HL-60 (cell line): ENCODE measurements around the gene C22orf23.
A peak's percentile ranks its signal among the peaks of the same experiment; 100 is the strongest.

Experiments
- DNase-seq, 2 experiments: peaks; one replicate each; pipeline ENCODE4 v3.0.0-alpha.2; 2010 to 2020; ENCODE audit warnings: low read depth in 1 of 2, low spot score in 1 of 2
- H3K27ac ChIP-seq: fragments of 250-450 bp; sonication (Bioruptor Pico); replicated peaks from 2 replicates; pipeline ENCODE4 v1.5.1; 2020; ENCODE audit warnings: mild to moderate bottlenecking, moderate library complexity
- H3K27me3 ChIP-seq: fragments of 250-450 bp; sonication (Bioruptor Pico); 2 replicates; pipeline ENCODE4 v1.5.1; 2021; ENCODE audit warnings: mild to moderate bottlenecking, moderate library complexity; ENCODE audit not compliant: insufficient read depth, poor library complexity, severe bottlenecking
- H3K4me3 ChIP-seq: replicated peaks from 2 replicates; pipeline ENCODE4 v1.5.1; 2011; ENCODE audit warnings: mild to moderate bottlenecking, control low read depth, low read length; ENCODE audit not compliant: insufficient read depth
- GABPA ChIP-seq: IDR thresholded peaks from 2 replicates; pipeline ENCODE4 v1.6.1; 2012; ENCODE audit warnings: low read depth
- POLR2AphosphoS5 ChIP-seq: IDR thresholded peaks from 2 replicates; pipeline ENCODE4 v1.6.1; 2012; ENCODE audit warnings: low read depth
- SPI1 ChIP-seq: IDR thresholded peaks from 2 replicates; pipeline ENCODE4 v1.6.1; 2012; ENCODE audit warnings: low read depth, mild to moderate bottlenecking, borderline replicate concordance
- long read RNA-seq: library from polyadenylated mRNA; unstranded; transcript quantifications from one replicate; pipeline ENCODE4 v2.0.0, GENCODE V29; 2020
- TF ChIP-seq, protein P1 (sequence below): IDR thresholded peaks from 2 replicates; pipeline ENCODE4 v1.6.1; 2012; ENCODE audit warnings: low read depth; ENCODE audit not compliant: insufficient replicate concordance
- TF ChIP-seq, protein P2 (sequence below): IDR thresholded peaks from one replicate; pipeline ENCODE4 v1.5.1; 2011; ENCODE audit warnings: low read length, control low read depth, inconsistent platforms; ENCODE audit not compliant: insufficient read depth

The C22orf23 gene
- long read RNA-seq, result 0 reads

- peak; percentile 89 to 95 for DNase-seq
- Histone ChIP-seq H3K27ac (peak within 1 kb of the TSS; percentile 74), H3K4me3 (peak within 1 kb of the TSS; percentile 85), H3K27me3 (no peaks in the 10 kb centered on the region)
- TF ChIP-seq GABPA, result peak; percentile 41; the same call in 1 of the 2 replicates
- TF ChIP-seq, protein P1, sequence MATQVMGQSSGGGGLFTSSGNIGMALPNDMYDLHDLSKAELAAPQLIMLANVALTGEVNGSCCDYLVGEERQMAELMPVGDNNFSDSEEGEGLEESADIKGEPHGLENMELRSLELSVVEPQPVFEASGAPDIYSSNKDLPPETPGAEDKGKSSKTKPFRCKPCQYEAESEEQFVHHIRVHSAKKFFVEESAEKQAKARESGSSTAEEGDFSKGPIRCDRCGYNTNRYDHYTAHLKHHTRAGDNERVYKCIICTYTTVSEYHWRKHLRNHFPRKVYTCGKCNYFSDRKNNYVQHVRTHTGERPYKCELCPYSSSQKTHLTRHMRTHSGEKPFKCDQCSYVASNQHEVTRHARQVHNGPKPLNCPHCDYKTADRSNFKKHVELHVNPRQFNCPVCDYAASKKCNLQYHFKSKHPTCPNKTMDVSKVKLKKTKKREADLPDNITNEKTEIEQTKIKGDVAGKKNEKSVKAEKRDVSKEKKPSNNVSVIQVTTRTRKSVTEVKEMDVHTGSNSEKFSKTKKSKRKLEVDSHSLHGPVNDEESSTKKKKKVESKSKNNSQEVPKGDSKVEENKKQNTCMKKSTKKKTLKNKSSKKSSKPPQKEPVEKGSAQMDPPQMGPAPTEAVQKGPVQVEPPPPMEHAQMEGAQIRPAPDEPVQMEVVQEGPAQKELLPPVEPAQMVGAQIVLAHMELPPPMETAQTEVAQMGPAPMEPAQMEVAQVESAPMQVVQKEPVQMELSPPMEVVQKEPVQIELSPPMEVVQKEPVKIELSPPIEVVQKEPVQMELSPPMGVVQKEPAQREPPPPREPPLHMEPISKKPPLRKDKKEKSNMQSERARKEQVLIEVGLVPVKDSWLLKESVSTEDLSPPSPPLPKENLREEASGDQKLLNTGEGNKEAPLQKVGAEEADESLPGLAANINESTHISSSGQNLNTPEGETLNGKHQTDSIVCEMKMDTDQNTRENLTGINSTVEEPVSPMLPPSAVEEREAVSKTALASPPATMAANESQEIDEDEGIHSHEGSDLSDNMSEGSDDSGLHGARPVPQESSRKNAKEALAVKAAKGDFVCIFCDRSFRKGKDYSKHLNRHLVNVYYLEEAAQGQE, result no peak
- TF ChIP-seq, protein P2, sequence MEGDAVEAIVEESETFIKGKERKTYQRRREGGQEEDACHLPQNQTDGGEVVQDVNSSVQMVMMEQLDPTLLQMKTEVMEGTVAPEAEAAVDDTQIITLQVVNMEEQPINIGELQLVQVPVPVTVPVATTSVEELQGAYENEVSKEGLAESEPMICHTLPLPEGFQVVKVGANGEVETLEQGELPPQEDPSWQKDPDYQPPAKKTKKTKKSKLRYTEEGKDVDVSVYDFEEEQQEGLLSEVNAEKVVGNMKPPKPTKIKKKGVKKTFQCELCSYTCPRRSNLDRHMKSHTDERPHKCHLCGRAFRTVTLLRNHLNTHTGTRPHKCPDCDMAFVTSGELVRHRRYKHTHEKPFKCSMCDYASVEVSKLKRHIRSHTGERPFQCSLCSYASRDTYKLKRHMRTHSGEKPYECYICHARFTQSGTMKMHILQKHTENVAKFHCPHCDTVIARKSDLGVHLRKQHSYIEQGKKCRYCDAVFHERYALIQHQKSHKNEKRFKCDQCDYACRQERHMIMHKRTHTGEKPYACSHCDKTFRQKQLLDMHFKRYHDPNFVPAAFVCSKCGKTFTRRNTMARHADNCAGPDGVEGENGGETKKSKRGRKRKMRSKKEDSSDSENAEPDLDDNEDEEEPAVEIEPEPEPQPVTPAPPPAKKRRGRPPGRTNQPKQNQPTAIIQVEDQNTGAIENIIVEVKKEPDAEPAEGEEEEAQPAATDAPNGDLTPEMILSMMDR, result no peak
- TF ChIP-seq SPI1, result no peak; the same call in 1 of the 2 replicates
- peak; percentile 77 for TF ChIP-seq POLR2AphosphoS5
These were observed at the start of gene C22orf23, which contains the start of gene POLR2F for GRCh38 chr22:37953437-37954179. Gene C22orf23 (minus strand): TSS chr22:37953601. CDS start chr22:37953149, 452 bp downstream. Gene POLR2F (plus strand): TSS chr22:37953699. CDS start chr22:37953788, 89 bp downstream.

GRCh38 chr22:37999640-38000272 is 46.4 kb upstream of the C22orf23 start:
- TF ChIP-seq GABPA (no peak), POLR2AphosphoS5 (no peak), SPI1 (no peak)
- TF ChIP-seq, protein P1, result no peak
- TF ChIP-seq, protein P2, result no peak
- no peak overlapping the region for H3K4me3 ChIP-seq
- no peaks in the 10 kb centered on the region for H3K27me3 ChIP-seq
- DNase-seq, result peak; percentile 35 to 41
- no peak overlapping the region for H3K27ac ChIP-seq

DNA sequence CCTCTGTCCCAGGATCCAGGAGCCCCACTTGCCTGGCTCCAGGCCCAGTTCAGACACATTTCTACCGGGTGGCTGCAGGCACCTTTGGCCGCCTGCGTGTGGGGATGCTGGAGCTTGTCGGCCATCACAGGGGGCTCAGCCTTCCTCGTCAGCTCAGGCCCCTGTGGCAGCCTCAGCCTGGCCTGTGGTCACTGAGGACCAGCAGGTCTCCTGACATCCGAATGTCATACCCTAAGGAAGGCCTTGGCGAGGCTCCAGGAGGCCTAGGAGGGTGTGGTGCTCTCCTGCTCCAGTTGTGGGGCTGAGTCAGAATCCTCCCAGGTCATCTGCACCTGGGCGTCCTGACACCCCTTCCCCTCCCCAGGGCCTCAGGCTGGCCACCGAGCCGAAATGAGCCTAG is 45.8 kb upstream of the C22orf23 start:
- DNase-seq, result no peak
- no peaks in the 10 kb centered on the region for H3K27me3 ChIP-seq
- TF ChIP-seq POLR2AphosphoS5 (no peak), GABPA (no peak), SPI1 (no peak)
- TF ChIP-seq, protein P2, result no peak
- TF ChIP-seq, protein P1, result no peak
- H3K4me3 ChIP-seq, result no peak overlapping the region
- H3K27ac ChIP-seq, result no peak overlapping the region
